ENCODE results near the gene TMEM156.
"Not testable (repeated sequence)": the region's sequence is repeated elsewhere in the genome, so short reads cannot be mapped to it uniquely, and the experiment has no call there.

TMEM156 gene

GRCh38 chr4:38993683-38994082 is 38.5 kb downstream of the TMEM156 start:
- CTCF ChIA-PET, result interaction anchor here (1.0 kb wide), 1 partner anchor 9 kb away, joined by 3 read pairs; no protein-coding TSS in a partner anchor
- H3K4me3 ChIP-seq (ENCODE audit: low read depth, low read length), result no peak overlapping the region
- DNase-seq (ENCODE audit: low read depth, low spot score), result no peak
- POLR2A ChIA-PET, result no interaction called here
- TF ChIP-seq CTCF (IDR thresholded peaks at IDR 0.05; ENCODE audit: insufficient read depth, low read length, missing control alignments), result no peak

DNA sequence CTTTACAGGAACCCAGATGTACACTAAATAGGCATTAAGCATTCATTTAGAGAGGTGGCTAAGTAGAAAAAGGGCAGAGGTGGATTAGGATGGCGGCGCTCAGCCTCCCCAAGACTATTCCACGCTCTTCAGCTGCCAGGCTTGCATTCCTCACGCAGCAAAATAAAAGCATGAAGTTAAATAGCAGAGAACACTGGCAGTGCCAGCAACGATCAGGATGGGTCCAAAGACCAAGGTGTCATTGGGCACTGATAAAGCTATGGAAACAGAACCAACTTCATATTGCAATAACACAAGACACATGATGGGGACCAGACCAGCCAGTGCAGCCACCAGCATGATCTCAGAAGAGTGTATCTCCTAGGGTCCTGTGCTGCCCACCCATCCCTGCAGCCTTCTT is 42.0 kb downstream of the TMEM156 start:
- TF ChIP-seq CTCF (IDR thresholded peaks at IDR 0.05; ENCODE audit: insufficient read depth, low read length, missing control alignments), result no peak
- CTCF ChIA-PET, result interaction anchor here (1.1 kb wide), 1 partner anchor 231 kb away, joined by 3 read pairs; no protein-coding TSS in a partner anchor
- POLR2A ChIA-PET, result interaction anchor here (0.5 kb wide), 1 partner anchor 117 kb away, joined by 4 read pairs; no protein-coding TSS in a partner anchor
- no peak for DNase-seq (ENCODE audit: low read depth, low spot score)
- no peak overlapping the region for H3K4me3 ChIP-seq (ENCODE audit: low read depth, low read length)

DNA sequence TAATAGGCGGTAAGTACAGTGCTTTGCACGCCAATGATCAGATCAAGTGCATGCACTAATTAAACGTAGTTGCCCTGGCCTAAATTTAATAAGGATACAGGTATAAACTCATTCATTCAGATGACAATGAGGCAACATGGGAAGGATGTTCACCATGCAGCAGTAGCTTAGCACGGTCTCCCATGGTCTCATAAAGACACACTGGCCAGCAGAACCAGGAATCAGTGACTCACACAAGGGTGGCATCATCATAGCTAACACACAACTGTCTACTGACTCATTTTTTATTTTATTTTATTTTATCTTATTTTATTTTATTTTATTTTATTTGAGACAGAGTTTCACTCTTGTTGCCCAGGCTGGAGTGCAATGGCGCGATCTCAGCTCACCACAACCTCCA is 42.7 kb downstream of the TMEM156 start:
- POLR2A ChIA-PET, result no interaction called here
- CTCF ChIA-PET, result interaction anchor here (1.1 kb wide), 1 partner anchor 230 kb away, joined by 3 read pairs; no protein-coding TSS in a partner anchor
- TF ChIP-seq CTCF (IDR thresholded peaks at IDR 0.05; ENCODE audit: insufficient read depth, low read length, missing control alignments), result no peak
- no peak overlapping the region for H3K4me3 ChIP-seq (ENCODE audit: low read depth, low read length)
- no peak for DNase-seq (ENCODE audit: low read depth, low spot score)

- H3K4me3 ChIP-seq (ENCODE audit: low read depth, low read length); CTCF ChIA-PET; POLR2A ChIA-PET; DNase-seq (ENCODE audit: low read depth, low spot score): not testable (repeated sequence)
These were observed 43.9 kb downstream of the TMEM156 start for GRCh38 chr4:38988353-38988752.

DNA sequence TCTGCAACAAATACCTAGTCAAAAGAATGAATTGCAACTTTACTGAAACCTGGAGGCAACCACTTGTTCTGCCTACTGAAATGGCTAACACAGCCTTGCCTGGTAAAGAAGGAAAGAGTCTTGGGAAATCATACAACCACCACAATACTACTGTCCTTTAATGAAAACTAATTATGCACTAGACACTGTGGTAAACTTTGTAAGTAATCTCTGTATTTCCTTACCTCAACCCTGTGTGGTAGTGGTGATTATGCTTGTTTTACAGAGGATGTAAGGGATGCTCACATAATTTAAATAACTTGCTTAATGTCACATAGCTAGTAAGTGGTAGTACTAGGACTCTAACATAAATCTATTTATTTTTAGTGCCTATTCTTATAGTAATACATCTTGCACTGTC is 44.7 kb downstream of the TMEM156 start:
- CTCF ChIA-PET, result no interaction called here
- no peak for TF ChIP-seq CTCF (IDR thresholded peaks at IDR 0.05; ENCODE audit: insufficient read depth, low read length, missing control alignments)
- POLR2A ChIA-PET, result no interaction called here
- no peak for DNase-seq (ENCODE audit: low read depth, low spot score)
- no peak overlapping the region for H3K4me3 ChIP-seq (ENCODE audit: low read depth, low read length)

GRCh38 chr4:38985410-38986100 is 46.7 kb downstream of the TMEM156 start:
- DNase-seq (ENCODE audit: low read depth, low spot score), result no peak
- no peak for TF ChIP-seq CTCF (IDR thresholded peaks at IDR 0.05; ENCODE audit: insufficient read depth, low read length, missing control alignments)
- ChIA-PET CTCF (interaction anchor here (0.7 to 1.6 kb wide), 4 partner anchors 8 to 57 kb away, joined by 3 to 8 read pairs (median 4); no protein-coding TSS in a partner anchor), POLR2A (no interaction called here)
- no peak overlapping the region for H3K4me3 ChIP-seq (ENCODE audit: low read depth, low read length)

All from AG04449 (cell line).